GM18520 (cell line): ENCODE results near the gene CMTR1.

Source experiments
- ATAC-seq: cut with Tn5 transposase; IDR thresholded peaks from one replicate; pipeline ENCODE4 v1.9.1; 2021; ENCODE audit not compliant: unreplicated experiment

Gene CMTR1

GRCh38 chr6:37511201-37511600, 78.2 kb downstream of the CMTR1 start:
- no peak for ATAC-seq

- ATAC-seq = no peak
Measured at GRCh38 chr6:37511910-37512399, 78.9 kb downstream of the CMTR1 start.

- ATAC-seq = no peak
Measured at GRCh38 chr6:37512400-37513011, 79.5 kb downstream of the CMTR1 start.

GRCh38 chr6:37513155-37513554, 80.1 kb downstream of the CMTR1 start:
- ATAC-seq = no peak

GRCh38 chr6:37513576-37513975, 80.6 kb downstream of the CMTR1 start:
- no peak for ATAC-seq

- no peak for ATAC-seq
Measured at GRCh38 chr6:37514321-37514771, 81.3 kb downstream of the CMTR1 start.

- ATAC-seq = no peak
Measured at GRCh38 chr6:37514837-37515236, 81.8 kb downstream of the CMTR1 start.

- ATAC-seq = no peak
Measured at GRCh38 chr6:37515712-37516075, 82.7 kb downstream of the CMTR1 start.

GRCh38 chr6:37516076-37516919, 83.3 kb downstream of the CMTR1 start:
- ATAC-seq = no peak

GRCh38 chr6:37516920-37517405, 83.9 kb downstream of the CMTR1 start:
- no peak for ATAC-seq

GRCh38 chr6:37517411-37517812, 84.4 kb downstream of the CMTR1 start:
- ATAC-seq = no peak

GRCh38 chr6:37518116-37518515, 85.1 kb downstream of the CMTR1 start:
- ATAC-seq = no peak

GRCh38 chr6:37519461-37519860, 86.4 kb downstream of the CMTR1 start:
- no peak for ATAC-seq

- no peak for ATAC-seq
Measured at GRCh38 chr6:37520926-37521325, 87.9 kb downstream of the CMTR1 start.

GRCh38 chr6:37521674-37522073, 88.7 kb downstream of the CMTR1 start:
- no peak for ATAC-seq

GRCh38 chr6:37522836-37523235, 89.8 kb downstream of the CMTR1 start:
- no peak for ATAC-seq

GRCh38 chr6:37523412-37523811, 90.4 kb downstream of the CMTR1 start:
- no peak for ATAC-seq

GRCh38 chr6:37524025-37524969, 91.3 kb downstream of the CMTR1 start:
- ATAC-seq = no peak

- ATAC-seq = no peak
Measured at GRCh38 chr6:37524970-37525318, 91.9 kb downstream of the CMTR1 start.

GRCh38 chr6:37525460-37526357, 92.7 kb downstream of the CMTR1 start:
- ATAC-seq = no peak
